ENCODE measurements around the gene RECK.

Gene RECK

DNA sequence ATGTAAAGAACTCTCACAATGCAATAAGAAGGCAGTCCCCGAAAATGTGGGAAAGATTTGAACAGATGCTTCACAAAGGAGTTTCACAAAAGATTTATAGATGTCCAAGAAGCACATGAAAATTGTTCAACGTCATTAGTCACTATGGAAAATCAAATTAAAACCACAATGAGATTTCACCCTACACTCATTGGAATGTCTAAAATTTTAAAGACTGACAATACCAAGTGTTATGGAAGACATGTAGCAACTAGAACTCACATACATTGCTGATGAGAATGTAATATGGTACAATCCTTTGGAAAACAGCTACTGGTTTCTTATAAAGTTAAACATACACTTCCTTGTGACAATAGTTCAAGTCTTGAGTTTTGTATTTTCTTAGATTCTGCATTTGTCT, 11.0 kb upstream of the RECK start:
- no peak for DNase-seq

DNA sequence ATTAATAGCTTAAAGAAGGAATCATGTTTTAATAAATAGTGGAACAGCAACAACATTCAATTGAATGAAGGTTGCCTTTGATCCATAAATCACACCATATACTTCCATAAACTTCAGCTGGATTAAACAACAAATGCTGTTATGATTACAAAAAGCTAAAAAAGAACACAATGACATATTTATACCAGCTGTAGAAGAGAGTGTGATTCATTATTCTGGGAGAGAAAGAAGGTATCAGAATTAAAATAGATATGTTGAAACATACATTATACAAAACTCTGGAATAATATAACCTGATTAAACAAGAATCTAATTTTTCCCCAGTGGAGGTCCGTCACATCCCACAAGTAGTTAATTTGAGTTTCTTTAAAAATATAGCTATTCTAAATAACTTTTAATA, 7.5 kb upstream of the RECK start:
- no peak for DNase-seq

DNA sequence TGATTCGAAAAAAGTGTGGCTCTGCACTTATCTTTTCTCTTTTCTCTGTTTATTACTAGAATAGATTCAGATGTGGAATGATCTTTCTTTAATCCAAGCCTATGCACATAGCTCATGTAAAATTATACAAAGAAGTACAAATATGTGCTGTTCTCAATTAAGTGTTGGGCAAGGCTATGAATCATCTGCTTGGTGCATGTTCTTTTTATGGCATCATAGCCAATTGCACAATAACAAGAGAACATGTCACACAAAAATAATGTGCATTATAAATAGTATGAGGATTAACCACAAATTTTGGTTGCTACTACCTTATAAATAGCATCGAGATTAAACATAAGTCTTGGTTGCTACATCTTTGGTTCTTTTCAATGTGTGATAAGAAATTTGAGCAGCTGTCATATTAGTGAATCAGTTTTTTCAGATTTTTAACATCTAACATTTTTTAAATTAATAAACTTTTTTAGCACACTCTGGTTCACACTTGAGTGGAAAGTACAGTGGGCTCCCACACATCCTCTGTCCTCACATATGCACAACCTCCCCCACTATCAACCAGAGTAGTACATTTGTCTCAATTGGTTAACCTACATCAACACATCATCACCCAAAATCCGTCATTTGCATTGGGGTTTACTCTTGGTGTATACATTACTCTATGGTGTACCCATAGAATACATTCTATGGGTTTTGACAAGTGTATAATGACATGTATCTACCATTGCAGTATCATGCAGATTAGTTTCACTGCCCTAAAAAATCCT, 6.8 kb upstream of the RECK start:
- no peak for DNase-seq

DNA sequence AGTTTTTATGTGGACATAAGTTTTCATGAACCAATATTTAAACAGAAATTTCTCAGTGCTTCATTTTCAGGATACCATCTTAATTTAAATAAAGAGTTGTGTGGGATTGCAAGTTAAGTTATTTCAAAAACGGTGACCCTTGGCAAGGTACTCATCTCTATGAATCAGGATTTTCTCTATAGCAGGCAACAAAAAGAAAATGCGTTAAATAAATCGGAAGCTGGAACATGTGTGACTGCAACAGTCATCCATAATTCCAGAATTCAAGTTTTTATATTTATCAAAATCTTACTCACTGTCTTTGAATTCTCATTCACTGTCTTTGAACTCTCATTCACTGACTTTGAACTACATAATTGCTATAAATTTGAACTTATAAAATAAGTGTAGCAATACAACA, 5.8 kb upstream of the RECK start:
- no peak for DNase-seq

DNA sequence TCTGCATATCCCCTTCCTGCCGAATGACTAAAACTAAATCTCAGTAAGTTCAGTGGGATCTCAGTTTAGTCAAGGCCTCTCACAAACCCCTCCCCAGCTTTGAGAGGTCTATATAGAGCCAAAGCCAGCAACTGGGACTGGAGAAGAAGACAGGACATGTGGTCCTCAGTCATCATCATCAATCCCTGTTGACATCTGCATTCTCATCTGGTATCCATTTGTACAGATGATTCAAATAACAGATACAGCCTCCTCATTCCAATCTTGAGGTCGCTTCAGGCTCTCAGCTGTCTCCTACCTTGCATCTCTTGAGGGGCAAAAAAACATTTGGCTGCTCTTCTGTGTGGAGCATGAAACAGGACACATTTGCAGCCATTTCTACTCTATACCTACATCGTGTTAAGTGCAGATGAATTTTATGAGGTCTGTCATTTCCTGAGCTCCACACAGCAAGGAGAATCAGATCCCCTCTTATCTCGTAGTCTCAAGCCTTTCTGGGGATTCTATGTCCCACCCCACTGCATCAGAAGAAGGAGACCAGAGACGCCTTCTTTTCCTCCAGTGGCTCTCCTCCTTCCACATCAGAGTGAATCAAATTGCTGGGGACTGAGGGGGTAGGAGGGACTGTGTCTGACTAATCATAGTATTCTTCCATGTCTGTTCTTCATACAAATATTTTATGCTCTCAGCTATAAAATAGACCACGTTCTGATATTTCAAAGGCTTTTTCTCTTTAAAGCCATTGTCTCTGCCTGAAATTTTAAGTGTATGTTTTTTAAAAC, 4.7 kb upstream of the RECK start:
- DNase-seq = no peak

DNA sequence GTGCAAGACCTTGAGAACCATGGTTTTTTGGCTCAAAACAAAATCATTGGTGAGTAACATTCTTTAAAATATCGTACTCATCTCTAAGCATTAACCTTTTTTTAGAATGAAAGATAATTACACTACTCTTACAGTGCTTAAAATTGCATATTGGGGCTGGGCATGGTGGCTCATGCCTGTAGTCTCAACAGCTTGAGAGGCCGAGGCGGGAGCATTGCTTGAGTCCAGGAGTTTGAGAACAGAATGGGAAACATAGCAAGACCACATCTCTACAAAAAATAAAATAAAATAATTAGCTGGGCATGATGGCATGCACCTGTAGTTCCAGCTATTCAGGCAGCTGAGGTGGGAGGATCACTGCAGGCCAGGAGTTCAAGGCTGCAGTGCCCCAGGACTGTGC, 2.9 kb upstream of the RECK start:
- DNase-seq = no peak

DNA sequence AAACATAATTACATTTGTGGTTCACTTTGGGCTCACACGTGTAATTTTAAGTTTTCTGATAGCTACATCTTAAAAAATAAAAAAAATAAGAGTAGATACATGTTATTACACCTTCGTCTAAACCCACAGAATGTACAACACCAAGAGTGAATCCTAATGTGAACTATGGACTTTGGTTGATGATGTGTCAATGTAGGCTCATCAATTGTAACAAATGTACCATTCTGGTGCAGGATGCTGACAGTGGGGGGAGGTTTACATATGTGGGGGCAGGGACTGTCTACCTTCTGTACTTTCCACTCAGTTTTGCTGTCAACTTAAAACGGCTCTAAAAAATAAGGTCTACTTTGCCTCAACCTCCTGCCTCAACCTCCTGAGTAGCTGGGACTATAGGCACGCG, 2.5 kb upstream of the RECK start:
- no peak for DNase-seq

DNA sequence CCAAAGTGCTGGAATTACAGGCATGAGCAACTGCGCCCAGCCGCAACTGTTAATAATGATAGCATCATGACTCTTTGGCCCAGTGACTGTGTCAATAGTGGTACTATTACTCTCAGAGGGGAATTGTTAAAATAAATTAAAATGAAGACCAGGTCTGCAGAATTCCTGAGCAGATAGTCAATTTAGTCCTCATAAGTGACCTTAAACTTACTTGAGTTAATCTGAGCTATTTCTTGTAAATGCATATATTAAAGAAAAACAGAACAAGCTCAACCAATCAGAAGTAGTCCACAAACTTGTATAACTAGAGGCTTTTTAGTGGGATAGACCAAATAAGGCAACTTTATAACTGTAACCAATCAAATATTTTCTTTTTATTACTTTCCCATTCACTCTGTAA, 1.7 kb upstream of the RECK start:
- no peak for DNase-seq

DNA sequence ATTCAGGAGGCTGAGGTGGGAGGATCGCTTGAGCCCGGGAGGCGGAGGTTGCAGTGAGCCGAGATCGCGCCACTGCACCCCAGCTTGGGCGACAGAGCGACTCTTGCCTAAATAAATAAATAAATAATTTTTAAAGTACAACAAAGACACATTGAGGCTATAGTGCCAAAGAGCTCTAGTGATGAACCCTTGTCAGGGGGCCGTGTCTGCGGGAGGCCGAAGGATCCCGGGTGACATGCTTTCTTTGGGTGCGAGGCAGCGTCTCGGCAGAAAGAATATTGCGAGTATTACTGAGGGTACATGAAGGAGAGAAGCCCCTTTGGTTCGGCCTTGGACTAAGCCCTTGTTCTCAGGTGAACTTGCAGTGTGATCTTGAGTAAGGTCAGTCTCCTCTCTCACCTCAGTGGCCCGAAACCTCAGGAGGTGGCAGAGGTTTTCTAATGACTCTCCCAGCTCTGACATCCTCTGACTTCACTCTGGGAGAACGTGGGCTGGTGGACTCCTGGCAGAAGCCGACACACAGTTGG, 397 bp upstream of the RECK start:
- no peak for DNase-seq

DNA sequence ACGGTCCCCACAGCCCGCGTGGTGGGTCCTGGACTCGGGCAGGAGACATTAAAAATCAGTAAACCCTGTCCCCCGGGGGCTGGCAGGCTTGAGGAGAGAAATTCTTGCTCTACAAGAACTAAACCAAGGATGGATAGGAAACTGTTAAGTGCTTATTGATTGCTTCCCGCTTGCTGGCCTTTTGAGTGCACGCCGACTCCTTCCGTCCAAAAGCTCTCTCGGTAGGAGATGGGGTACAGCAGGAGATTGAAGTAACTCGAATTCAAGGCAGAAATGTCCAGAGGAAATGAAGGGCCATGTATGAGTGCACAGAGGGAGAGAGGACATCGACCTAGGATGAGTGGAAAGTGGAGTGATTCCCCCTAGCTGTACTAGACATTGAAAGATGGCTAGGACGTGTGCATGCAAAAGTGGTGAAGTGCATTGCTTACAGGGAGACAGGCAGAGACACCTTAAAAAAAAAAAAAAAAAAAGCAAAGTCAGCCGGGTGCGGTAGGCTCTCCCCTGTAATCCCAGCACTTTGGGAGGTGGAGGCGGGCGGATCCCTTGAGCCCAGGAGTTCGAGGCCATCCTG, 923 bp downstream of the RECK start:
- peak in 1 of 5 donors; percentile 21 for DNase-seq

DNA sequence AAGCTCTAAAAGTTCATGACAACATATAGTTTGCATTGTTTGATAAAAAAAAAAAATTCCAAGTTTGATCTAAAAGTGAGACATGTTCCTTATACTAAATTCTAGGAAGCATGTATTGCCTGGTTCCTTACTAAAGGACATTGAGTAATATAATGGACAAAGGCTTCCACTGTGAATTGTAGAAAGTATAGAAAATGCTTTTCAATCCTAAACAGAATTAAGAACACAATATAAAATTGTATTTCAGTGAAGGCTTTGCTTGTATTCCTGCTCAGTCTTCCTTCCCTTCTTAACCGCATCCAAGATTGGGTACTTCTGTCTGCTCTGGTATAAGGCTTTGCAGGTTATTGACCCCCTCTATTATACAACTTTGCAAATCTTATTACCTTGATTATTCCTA, 2.4 kb downstream of the RECK start:
- DNase-seq = no peak

DNA sequence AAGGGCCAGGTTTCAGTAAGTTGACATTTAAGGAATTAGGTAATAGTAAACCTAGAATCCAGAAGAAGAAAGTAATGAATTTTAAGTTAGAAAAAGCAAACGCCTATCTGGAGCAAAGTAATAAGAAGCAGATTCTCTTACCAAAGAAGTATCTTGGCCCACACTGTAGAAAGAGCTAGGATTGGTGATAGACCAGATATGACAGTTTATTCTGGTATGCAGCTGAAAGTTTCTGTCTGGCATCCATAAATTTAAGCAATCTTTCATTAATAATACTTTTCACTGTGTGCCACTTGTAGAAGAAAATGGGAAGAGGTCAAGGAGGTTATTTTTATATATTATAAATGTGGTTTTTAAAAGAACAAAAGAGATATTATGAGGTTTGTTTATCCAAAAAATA, 3.0 kb downstream of the RECK start:
- no peak for DNase-seq

DNA sequence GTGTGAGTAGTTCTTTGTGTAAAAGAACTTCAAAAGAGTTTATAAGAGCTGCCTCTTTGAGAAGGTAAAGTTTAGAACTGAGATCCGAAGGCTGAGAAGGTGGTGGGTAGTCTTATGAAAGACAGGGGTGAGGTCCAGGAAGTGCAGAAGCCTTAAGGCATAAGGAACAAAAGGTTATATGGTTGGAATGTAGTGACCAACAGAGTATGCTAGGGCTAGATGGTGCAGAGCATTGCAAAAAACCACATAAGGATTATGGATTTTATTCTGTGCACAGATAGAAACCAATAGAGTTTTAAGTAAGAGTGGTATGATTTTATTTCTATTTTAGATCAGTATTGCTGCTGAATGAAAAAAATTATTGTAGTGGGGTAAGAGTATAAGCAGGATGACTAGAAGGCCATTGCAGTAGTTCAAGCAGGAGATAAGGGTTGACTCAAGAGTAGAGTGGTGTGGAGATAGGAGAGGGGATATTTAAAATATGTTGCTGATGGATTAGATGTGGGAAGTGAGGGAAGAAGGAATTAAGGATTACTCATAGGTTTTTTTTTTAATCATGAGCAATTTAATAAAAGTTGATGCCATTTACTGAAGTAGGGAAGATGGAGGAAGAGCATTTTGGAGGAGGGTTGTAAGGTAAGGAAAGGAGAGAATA, 3.7 kb downstream of the RECK start:
- DNase-seq = no peak

DNA sequence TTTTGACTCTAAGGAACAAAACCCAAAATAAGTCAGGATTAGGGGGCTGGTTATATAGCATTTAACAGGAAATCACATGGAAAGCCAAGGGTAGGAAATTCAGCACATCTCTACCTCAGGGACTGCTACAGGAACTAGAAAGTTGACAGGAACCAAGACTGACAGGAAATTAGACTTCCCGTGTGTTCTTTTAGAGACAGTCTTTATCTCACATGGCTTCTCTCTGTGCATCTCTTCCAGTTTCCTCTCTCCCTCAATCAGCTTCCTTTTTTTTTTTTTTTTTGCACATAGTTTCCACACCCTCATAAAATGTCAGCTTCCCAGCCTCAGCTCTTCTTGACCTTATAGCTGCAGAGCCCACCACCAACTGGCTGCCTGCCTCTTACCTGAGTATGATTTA, 4.8 kb downstream of the RECK start:
- no peak for DNase-seq

DNA sequence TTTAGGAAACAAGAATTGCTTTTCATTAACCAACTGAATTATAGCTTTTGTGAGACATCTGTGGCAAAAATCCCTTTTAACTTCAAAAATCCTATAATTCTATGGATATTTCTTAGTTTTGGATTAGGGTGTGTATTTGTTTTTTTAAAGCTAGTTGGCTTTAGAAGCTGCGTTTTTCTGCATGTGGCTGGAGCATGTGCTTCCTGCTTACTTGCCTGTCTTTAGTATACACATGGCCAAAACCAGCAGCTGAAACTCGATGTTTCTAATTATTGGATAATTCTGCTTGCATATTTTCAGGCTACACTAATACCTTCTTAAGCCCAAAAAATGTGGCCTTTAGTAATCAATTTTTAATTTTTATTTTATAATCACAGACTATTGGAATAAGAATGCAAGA, 8.9 kb downstream of the RECK start:
- DNase-seq = no peak

DNA sequence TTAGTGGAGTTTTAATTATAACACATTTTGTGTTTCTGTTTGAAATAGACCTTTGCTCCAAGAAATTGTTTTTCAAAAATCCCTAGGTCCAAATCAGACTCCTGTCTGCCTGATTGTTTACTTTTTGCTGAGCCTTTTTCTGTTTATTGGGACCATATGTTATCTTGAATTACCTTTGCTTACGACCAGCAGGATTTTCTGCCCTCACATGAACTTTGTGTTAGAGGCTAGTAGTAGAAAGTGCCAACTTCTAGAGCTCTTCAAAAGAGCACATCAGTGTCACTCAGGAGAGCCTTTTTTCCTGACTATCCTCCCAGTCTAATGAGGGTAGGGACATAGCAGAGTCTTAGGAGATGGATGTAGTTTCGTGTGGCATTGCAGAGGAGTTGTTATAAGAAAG, 10.2 kb downstream of the RECK start:
- no peak for DNase-seq

DNA sequence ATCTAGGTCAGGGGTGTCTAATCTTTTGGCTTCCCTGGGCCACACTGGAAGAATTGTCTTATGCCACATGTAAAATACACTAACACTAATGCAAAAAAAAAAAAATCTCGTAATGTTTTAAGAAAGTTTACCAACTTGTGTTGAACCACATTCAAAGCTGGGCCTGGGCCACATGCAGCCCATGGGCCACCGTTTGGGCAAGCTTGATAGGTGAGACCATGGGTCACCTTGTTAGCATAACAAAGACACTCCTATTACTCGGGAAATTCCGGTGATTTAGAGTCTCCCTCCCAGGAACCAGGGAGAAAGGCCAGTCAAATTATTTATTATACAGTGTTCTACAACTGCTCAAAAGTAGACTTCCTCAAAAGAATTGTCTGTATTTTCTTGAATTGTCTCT, 12.7 kb downstream of the RECK start:
- no peak for DNase-seq

DNA sequence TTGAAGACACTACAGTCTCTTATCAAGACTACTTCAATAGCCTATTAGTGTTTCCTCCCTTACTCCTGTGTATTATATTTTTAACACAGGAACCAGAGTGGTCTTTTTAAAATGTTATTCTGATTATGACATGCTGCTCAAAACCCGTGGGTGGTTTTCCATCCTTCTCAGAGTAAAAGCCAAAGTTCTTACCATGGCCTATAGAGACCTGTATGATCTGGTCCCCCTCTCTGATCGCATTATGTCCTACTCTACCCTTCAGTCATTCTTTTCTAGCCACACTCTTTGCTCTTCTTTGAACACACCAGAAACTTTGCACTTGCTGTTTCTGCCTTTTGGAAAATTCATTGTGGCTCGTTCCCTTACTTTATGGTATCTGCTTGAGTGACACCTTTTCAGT, 13.8 kb downstream of the RECK start:
- no peak for DNase-seq

DNA sequence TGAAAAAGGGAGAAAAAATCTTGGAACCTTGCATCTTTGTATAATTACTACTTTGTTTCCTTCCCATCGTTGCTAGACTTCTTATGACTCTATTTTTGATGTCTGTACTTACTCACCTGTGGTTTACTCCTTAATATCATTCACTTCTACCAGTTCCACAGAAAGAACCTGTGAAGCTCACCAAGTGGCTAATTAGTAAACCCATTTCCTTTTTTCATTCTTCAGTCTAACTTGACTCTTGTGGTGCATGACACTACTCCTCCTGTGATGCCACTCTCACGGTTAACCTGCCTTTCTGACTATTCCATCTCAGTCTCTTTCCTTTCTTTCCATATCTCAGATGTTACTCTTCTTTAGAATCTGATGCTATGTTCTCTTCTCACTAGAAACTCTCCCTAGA, 14.6 kb downstream of the RECK start:
- no peak for DNase-seq

DNA sequence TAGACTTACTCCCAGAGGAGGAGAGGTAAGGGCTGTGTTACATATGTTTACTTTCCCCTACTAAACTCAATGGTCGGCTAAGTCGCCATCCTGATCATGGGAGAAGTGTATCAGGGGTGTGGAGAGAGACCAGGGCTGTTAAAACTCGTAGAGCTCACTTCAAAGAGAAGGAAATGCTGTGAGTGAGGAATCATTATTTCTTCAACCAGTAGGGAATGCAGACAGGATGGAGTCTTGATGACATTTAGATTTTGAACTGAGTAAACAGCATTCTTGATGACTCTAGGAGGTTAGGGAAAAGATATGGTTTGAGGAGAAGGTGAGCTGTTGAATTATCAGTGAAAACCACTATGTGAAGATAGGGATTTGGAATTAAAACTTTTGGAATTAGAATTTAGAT, 17.3 kb downstream of the RECK start:
- no peak for DNase-seq

DNA sequence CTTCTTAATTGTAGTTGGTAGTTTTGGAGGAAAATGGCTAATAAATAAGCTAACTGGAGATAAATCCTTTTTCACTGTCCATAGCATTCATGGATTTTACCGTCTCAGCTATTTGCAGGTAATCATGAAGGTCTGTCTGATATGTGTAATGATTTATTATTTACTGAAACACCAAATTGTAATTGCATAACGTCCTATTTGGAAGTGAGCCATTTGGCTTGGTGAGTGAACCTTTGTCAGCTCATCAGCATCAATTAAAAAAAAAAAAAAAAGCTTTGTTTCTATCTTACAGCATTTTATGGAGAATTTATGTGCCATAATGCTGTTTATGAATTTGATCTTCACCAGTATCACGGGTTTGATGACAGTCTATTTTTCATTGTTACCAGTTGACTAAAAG, 20.2 kb downstream of the RECK start:
- DNase-seq = no peak

DNA sequence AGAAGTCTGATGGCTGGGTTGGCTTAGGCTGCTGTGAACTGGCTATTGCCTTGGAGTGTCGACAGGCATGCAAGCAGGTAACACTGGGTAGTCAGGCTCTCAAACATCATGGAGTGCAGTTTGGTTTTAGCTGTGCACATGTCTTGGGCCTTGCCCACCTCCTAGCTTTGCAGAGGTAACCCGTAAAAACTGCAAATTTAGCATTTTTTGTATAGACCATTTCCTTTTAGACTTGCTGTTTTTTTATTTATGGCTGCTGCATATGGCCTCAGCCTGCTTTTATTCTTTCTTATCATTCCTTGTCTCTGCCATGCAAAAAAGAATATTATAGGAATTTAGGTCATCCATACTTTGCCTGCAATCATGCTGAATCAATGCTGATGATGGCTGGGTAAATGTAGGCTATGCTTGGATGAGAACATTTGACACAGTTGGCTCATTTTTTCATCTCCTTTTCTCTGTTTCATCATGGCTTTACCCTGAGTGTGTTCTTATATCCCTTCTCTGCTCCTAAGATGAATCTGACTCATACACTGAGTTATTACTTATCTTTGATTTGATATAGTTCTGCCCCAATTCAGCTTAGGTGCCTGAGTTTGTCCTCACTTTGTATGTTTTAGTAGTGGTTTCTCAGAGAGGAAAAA, 27.2 kb downstream of the RECK start:
- no peak for DNase-seq

DNA sequence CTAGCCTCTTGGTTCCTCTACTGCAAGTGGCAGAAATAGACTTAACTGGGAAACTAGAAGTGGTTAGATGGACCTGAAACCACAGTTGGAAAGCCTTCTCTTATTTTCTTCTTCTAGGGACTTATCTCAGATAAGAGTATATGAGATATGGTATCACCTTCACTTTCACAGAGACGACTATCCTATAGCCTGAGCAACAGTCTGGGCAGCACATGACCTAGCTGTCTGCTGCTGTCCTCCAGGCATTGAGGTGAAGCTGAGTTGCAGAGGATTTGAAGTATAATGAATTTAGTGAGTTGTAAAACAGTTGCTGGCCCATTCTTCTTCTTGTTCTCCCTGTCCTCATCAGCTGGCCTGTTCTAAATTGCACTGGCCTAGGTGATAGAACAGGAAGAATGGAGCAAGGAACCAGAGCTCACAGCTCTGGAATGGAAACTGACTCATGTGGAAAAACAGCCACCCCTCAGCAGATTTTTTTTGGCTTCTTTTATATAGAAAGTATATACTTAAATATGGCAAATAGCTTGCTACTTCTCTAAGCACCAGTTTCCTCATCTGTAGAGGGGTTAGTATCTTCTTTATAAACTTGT, 27.8 kb downstream of the RECK start:
- no peak for DNase-seq
